HG02798 (cell line): ENCODE results near the gene SHC1.
"Not testable (repeated sequence)": the region's sequence is repeated elsewhere in the genome, so short reads cannot be mapped to it uniquely, and the experiment has no call there.

Experiments
- ATAC-seq: cut with Tn5 transposase; IDR thresholded peaks from one replicate; pipeline ENCODE4 v1.9.1; 2021; ENCODE audit warnings: mild to moderate bottlenecking; ENCODE audit not compliant: unreplicated experiment, poor library complexity

The SHC1 gene

DNA sequence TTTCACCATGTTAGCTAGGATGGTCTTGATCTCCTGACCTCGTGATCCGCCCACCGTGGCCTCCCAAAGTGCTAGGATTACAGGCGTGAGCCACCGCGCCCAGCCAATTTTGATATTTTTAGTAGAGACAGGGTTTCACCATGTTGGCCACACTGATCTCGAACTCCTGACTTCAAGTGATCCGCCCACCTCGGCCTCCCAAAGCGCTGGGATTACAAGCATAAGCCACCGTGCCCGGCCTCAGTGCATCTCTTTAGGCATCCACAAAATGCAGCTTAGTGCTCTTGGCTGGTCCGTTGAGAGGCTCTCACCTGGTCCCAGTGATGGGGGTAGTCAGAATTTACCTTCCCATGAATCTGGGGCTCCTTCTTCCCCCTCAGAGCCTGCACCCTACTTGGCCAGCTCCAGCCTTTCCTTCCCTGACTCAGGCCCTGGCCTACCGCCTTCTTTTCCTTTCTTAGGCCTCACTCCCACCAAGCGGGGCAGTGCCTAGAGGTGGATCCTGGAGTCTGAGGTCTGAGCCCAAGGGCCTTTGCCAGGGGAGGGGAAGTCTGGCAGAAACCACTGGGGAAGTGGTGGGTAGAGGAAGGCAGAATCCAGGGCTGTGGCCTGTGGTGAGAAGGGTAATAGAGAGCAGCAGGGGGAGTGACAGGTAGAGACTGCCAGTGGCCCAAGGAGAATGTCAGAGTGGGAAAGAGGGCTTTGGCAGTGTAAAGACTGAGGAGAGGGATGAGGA is 26.6 kb upstream of the SHC1 start:
- no peak for ATAC-seq

DNA sequence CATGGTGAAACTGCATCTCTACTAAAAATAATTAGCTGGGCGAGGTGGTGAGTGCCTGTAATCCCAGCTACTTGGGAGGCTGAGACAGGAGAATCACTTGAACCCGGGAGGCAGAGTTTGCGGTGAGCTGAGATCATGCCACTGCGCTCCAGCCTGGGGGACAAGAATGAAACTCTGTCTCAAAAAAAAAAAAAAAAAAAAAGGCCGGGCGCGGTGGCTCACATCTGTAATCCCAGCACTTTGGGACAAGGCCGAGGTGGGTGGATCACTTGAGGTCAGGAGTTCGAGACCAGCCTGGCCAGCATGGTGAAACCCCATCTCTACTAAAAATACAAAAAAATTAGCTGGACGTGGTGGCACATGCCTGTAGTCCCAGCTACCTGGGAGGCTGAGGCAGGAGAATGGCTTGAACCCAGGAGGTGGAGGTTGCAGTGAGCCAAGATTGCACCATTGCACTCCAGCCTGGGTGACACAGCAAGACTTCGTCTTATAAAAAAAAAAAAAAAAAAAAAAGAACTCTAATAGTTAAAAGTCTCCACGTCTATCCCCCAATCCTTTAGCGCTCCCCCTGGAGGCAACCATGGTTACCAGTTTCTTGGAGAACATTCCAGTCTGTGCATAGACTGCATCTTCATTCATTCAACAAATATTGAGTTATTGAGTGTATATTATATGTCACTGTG is 24.9 kb upstream of the SHC1 start:
- not testable (repeated sequence) for ATAC-seq

DNA sequence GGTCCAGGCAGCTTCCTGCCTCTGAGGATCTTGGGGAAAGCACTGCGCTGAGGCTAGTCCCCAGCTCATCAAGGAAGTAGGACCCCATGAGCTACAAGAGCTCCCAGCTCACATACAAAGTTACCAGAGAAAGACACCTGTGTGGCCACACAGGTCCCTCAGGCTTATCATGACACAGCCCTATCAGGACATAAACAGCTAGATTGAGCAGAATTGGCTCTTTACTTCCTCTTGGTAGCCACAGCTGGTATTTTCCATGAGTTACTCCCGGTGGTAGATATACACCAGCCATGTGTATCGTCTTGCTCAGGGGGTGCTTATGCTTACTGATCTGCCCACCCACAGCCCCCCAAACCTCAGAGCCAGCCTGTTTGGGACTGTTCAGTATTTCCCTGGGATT is 24.0 kb upstream of the SHC1 start:
- no peak for ATAC-seq

DNA sequence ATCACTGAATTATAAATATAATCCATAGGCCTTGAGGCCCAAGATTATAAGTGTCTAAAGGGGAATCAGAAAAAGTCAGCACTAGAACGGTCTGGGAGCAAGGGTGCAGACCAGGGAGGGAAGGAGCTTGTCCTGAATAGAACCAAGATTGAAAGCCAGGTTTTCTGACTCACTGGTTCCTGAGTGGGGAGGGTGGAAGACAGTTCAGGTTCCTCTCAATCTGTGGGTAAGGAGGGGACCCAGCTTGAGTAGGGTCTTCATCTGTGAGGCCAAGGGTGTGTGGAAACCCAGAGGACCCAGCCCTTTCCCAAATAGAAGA is 23.7 kb upstream of the SHC1 start:
- no peak for ATAC-seq

DNA sequence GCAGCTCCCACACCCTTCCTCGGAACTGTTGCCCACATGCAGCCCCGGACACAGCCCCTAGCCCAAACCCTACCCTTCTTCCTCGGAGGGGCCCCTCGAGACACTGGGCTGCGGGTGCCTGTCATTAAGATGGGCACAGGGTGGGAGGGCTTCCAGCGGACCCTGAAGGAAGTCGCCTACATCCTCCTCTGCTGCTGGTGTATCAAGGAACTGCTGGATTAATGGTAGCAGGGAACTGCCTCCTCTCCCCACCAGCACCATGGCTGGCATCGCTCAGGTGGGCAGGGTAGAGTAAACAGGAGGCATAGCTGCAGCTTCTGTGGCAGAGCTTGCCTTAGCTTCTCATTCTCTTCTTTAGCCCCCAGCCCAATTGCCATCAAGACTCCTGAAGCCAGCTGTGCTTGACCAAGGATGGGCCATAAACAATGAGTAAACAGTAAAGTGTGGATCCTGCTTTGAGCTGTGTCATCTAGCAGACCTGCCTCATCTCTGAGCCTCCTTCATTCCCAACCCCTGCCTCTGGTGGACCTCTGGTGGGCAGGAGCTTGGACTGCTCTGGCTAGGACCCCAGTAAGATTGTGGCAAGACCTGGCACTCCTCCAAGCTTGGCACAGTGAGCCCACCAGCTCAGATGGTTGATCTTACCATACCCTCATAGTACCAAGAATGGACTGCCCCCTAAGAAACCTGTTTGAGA is 23.2 kb upstream of the SHC1 start, which contains the start of gene LENEP:
TSS of gene LENEP (plus strand) at position 15 of the 697 bp plus-strand sequence. CDS start at position 37, 22 bp downstream.
- no peak for ATAC-seq

DNA sequence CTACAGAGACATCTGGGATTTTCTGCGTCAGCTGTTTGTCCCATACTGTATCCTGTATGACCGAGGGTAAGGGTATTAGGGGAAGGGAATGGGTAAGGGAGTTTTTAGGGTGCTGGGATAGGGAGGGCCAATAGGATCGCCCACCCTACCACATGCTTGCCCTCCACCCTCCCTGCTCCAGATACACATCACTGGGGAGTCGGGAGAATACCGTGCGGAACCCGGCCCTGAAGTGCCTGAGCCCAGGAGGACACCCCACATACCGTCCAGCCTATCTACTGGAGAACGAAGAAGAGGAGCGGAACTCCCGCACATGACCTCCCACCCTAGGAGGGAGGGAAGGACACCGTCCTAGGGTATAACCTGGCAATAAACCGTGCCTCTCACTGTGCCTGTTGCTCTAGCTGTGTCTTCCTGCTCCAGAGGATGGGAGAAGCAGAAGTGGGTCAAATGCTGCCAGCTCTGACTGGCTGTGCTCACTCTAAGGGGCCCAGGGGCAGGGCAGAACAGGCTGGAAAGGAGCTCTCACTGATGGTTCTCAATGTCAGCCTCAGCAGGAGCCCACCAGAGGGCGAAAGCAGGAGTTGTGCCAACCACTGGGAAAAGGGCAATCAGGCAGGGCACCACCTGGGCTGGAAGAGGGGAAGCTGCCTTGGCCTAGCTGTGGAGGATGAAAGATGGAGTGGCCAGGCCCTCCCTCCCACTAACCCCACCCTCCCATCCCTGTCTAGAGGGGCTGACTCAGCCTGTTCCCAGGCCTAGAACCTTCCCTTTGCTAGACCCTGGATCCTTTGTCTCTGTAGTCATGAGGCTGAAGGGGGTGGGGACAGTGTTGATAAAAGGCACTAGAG is 22.4 kb upstream of the SHC1 start:
- no peak for ATAC-seq

DNA sequence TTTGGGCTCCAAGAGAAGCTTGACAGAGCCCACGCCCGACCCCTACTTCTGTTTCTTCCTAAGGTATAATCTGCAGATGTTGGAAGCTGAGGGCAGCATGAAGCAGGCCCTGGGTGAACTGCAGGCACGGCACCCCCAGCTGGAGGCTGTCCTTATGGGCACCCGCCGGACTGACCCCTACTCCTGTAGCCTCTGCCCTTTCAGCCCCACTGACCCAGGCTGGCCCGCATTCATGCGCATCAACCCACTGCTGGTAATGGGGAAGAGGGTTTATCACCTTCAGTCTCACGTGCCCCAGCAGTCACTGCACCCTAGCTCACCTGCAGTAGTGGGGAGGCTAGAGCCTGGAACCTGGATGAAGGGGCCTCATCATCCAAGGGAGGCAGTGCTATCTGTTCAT is 19.7 kb upstream of the SHC1 start:
- ATAC-seq, result no peak

DNA sequence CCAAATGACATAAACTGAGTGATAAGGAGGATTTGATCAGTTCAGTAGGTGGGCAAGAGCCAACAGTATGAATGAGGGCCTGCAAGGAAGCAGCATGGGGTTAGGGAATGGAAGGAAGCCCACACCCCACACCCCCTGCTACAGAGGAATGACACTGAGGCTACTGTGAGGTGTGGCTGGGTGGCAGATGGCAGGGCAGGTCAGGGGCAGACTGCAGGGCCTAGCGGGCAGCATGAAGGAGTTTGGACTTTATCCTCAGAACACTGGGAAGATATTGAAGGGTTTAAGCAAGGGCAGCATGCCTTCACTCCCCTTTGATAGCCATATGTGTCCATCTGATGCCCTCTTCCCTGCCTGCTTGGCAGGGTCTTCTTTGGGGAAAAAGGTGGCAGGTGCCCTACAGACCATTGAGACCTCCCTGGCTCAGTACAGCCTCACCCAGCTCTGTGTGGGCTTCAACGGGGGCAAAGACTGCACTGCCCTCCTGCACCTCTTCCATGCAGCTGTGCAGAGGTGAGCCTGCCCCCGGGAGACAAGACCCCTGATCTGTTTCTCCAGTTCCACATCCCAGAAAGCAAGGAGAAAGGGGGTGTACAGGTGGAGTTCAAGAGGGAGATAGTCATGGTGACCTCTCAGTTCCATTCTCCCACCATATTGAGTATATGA is 18.8 kb upstream of the SHC1 start:
- ATAC-seq, result no peak

DNA sequence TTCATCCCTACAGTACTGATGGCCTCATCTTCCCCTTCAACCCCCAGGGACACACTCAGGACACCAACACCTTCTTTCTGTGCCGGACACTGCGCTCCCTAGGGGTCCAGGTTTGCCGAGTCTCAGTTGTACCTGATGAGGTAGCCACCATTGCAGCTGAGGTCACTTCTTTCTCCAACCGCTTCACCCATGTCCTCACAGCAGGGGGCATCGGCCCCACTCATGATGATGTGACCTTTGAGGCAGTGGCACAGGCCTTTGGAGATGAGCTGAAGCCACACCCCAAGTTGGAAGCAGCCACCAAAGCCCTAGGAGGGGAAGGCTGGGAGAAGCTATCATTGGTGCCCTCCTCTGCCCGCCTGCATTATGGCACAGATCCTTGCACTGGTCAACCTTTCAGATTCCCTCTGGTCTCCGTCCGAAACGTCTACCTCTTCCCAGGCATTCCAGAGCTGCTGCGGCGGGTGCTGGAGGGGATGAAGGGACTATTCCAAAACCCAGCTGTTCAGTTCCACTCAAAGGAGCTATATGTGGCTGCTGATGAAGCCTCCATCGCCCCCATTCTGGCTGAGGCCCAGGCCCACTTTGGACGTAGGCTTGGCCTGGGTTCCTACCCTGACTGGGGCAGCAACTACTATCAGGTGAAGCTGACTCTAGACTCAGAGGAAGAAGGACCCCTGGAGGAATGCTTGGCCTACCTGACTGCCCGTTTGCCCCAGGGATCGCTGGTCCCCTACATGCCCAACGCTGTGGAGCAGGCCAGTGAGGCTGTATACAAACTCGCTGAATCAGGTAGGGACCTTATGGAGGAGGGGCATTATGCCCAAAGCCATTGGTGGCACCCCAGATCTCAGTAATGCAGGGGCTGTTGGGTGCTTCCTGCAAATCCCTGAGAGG is 17.8 kb upstream of the SHC1 start:
- ATAC-seq, result no peak

DNA sequence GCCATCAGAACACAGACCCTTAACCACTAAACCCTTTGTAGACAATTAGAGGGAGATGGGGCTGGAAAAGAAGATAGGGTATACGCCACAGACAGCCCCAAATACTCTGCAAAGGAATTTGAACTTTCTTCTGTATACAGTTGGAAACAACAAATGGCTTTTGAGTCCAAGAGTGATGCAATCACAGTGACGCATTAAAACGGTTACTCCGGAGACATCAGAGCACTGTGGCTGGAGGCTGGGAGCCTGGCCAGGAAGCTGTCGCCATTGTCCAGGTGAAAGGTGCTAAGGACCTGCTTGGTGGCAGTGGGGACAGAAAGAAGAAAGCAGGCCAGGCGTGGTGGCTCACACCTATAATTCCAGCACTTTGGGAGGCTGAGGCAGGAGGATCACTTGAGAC is 16.8 kb upstream of the SHC1 start:
- no peak for ATAC-seq

DNA sequence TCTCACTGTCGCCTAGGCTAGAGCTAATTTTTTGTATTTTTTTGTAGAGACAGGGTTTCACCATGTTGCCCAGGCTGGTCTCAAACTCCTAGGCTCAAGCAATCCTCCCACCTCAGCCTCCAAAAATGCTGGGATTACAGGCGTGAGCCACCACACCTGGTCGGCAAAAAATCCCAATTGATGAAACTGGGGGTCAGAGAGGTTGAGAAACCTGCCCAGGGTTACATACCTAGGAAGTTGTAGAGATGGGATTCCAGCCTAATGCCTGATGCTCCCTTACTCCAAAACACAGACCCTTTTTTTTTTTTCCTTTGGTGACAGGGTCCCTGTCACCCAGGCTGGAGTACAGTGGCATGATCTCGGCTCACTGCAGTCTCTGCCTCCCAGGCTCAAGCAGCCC is 16.2 kb upstream of the SHC1 start:
- not testable (repeated sequence) for ATAC-seq

DNA sequence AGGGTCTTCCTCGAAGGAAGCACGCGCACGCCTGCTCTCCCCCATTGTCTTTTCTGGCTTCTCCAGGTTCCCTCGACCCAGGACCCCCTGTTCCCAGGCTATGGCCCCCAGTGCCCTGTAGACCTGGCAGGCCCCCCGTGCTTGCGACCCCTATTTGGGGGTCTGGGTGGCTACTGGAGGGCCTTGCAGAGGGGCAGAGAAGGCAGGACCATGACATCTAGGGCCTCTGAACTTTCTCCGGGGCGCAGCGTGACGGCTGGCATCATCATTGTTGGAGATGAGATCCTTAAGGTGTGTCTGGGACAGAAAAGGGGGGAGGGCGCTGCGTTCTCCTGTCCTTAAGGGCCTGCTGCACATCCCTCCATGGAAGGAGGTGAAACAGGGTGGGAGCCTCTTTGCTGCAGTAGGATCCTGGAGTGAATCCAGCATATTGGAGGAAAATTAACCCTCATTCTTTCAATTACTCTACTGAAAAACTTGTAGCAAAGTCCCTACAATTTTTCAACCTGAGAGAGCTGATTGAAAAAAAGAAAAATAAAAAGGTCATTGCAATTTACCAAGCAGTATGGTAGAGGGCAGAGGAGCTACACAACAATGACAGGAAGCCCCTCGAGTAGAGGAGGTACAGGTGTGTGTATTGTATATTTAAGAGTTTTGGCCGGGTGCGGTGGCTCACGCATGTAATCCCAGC is 13.4 kb upstream of the SHC1 start:
- ATAC-seq, result no peak

DNA sequence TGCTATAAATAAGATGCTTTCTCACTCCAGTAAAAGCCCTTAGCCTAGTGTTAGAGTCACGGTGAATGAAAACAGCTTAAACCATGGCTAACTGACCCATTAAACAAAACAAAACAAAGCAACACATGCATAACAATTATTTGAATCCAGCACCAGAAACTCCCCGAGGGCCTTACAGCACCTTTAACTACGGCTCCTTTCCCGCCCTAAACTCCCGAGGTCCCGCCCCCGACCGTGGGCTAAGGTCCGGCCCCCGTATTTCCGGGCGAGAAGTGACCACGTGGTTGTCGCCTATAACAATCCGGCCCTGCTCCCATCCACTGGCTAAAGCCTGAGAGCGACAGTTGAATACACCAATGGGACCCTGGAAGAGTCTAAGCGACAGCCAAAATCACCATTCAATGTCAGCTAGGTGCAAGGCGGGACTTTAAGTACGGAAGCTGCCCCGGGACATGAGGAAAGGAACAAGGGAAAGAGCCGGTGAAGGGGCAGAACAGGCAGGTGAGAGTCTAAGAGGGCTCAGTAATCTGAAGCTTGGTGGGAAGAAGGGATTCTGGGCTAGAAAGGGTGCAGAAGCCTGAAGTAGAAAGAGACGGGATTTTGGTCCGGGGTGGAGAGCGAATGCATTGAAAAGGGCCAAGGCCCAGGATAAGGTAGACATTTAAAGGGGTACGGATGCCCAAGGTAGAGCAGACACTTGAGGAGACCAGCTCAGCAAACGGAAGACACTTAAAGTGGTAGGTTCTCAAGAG is 12.5 kb upstream of the SHC1 start, which contains the start of gene FLAD1:
TSS of gene FLAD1 (plus strand) at position 448 of the 752 bp plus-strand sequence. CDS start 351 bp downstream, outside the sequence.
- peak; percentile 99 for ATAC-seq

DNA sequence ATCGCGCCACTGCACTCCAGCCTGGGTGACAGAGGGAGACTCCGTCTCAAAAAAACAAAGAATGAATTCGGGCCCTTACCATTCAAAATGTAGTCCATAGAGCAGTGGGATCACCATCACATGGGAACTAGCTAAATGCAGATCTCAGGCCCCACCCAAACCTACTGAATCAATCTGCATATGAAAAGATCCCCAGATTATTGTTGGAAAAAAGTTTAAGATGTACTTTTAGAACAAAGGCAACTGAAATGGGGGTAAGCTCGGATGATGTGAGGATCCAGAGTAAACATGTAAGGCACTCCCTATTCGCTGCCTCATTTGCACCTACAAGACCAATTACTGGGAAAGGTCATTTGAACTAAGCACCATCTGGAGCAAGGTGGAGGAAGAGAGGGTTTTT is 11.8 kb upstream of the SHC1 start:
- ATAC-seq, result no peak

DNA sequence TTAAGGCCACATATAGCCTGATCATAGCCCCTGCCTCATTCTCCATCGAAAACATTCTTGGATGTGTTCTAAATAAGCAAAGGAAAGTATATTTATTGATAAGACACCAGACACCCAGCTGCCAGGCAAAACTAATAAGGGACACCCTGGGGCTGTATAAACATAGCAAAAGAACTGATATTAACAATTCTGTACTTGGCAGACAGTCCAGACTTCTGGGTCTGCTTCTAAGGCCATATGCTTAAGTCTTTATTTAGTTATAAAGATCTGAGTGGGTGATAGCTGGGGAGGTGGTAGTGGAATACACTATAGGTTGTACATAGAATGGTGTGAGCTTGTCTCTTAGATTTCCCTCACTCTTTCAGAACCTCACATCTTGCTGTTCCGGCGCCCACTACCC is 7.8 kb upstream of the SHC1 start:
- ATAC-seq, result no peak

DNA sequence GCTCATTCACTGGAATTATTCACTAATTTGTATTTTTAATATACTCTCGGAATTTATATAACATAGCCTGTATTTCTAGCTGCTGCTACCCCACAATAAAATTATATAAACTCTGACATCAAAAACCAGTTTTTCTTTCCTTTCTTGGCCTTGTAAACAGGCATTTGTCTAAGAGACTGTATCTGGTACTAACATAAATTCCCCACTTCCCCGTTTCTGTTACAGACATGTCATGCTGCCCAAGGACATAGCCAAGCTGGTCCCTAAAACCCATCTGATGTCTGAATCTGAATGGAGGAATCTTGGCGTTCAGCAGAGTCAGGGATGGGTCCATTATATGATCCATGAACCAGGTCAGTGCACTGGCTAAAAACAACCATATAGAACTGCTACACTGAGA is 7.2 kb upstream of the SHC1 start:
- not testable (repeated sequence) for ATAC-seq

DNA sequence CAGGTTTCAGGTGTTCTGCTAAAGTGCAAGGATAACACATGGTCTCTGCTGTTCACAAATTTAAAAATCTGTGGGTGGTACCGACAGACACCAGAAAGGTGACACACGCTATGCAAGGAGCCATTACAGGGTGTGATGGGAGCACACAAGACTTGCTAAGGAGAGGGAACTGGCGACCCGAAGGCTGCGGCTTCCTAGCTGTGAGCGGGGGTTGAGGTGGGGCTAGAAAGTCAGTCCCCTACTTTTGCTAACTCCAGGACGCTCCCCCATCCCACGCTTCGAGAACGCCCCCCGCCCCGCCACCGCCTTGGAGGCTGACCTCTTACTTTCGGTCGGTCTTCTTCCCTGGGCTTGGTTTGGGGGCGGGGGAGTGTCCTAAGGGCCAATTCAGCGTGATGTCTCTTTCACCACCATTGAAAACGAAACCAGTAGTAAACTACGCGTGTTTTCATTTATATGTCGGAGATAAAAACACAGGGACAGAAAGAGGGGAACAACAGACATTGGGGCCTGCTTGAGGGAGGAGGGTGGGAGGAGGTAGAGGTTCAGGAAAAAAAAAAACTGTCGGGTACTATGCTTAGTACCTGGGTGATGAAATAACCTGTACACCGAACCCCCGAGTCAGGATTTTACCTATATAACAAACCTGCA is 5.0 kb upstream of the SHC1 start:
- ATAC-seq, result no peak
